Measurements from ENCODE around the gene ENDOV. TPM values are rescaled to one million over a fixed set of nuclear protein-coding genes. Genes with fewer than 3 reads are reported as not detected.

ENDOV gene
- total and polyA plus RNA-seq, 2 of the 13 experiments (the other 11 are each of a cell fraction or from before 2014, with no cell fraction given), result 15.1 to 17.1 TPM

DNA sequence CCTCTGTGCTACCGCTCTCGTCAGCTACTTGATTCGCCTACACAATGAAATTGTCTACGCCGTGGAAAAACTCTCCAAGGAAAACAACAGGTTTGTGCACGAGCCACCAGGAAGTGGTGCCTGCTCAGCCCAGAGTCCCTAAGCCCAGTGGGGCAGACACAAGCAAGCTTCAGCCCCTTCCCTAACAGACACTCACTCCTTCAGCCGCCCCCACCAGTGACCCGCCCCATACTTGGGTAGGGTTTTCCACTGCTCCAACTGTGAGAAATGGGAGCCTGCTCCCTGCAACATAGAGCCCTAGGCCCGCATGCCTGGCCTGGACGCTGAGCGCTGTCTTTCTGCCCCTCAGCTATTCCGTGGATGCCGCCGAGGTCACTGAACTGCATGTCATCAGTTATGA lies 28.6 kb upstream of the ENDOV start:
- ChIA-PET CTCF (ENCODE audit: low intra/inter-chr PET ratio, low total read pairs) (no interaction called here), POLR2A (no interaction called here)
- in situ Hi-C loops (cut with HindIII; ENCODE audit: extremely low pct_ligation_motif_present, low pct_unique_long_range_greater_than_20kb) (no loop called here), intact Hi-C loops (cut with micrococcal nuclease; ENCODE audit: unreplicated experiment) (no loop called here)
- ATAC-seq (no peak), FAIRE-seq (no peak), DNase-seq (ENCODE audit: low spot score) (no peak)
- H3K4me1 ChIP-seq (ENCODE audit: insufficient read depth, low read length), result no peaks in the 10 kb centered on the region
- TF ChIP-seq ZNF142 (CRISPR knock-in tag; IDR thresholded peaks at IDR 0.05) (no peak), ZBTB7A (CRISPR knock-in tag; IDR thresholded peaks at IDR 0.05) (no peak), NAIF1 (CRISPR knock-in tag; IDR thresholded peaks at IDR 0.05; ENCODE audit: borderline replicate concordance) (no peak)
- TF ChIP-seq, protein P1, sequence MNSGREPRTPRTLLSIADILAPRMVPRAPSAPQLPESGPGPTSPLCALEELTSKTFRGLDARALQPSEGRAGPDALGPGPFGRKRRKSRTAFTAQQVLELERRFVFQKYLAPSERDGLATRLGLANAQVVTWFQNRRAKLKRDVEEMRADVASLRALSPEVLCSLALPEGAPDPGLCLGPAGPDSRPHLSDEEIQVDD (CRISPR knock-in tag; IDR thresholded peaks at IDR 0.05; ENCODE audit: borderline replicate concordance), result no peak
- no peak overlapping the region for H3K9ac ChIP-seq (ENCODE audit: insufficient read depth, low read depth, low read length)
- no peaks in the 10 kb centered on the region for H3K27me3 ChIP-seq (ENCODE audit: control insufficient read depth in 1 of 2, insufficient read depth in 2 of 2, low read length in 2 of 2)
- peaks cover 42 to 74% of the 10 kb centered on the region in 2 experiments for H3K36me3 ChIP-seq (replicated peaks in 1 of 2; ENCODE audit: control insufficient read depth in 1 of 2, insufficient read depth in 2 of 2, low read length in 2 of 2)
- H3K9me3 ChIP-seq (ENCODE audit: low read length), result no peaks in the 10 kb centered on the region
- H3K27ac ChIP-seq (ENCODE audit: extremely low read length, insufficient read depth, low read length), result no peak overlapping the region
- no peak overlapping the region for H3K4me2 ChIP-seq (ENCODE audit: low read depth, low read length)
- no peak overlapping the region for H2AFZ ChIP-seq (ENCODE audit: low read length)
- 94% methylated on average over 14 of the region's 14 CpGs for WGBS (ENCODE audit: low lambda C conversion rate)
- no peak overlapping the region for H3K4me3 ChIP-seq (replicated peaks in 1 of 3; ENCODE audit: insufficient read depth in 1 of 3, low read depth in 2 of 3, low read length in 3 of 3)
- BruUV-seq (replicated peaks), result no TSS peak
- no peaks in the 10 kb centered on the region for H3K79me2 ChIP-seq (ENCODE audit: insufficient read depth, low read length)
- H4K20me1 ChIP-seq (ENCODE audit: insufficient read depth, low read length), result no peaks in the 10 kb centered on the region; the same call in 1 of the 2 replicates
